ENCODE results near the gene ARHGEF3.

GRCh38 chr3:56822501-56822900 is 20.8 kb upstream of the ARHGEF3 start:
- TF ChIP-seq CTCF (IDR thresholded peaks at IDR 0.05) (no peak), POLR2A (IDR thresholded peaks at IDR 0.05) (no peak)
